Smooth muscle cell (in vitro differentiated cells): ENCODE measurements around the gene CDK14. TPM values are rescaled to one million over a fixed set of nuclear protein-coding genes. Genes with fewer than 3 reads are reported as not detected.

Experiments used
- DNase-seq: peaks from one replicate; lab custom pipeline; 2025; ENCODE audit not compliant: unreplicated experiment; lab: John Stamatoyannopoulos, UW
- H2AFZ ChIP-seq: fragments of 200-600 bp; sonication (generic); 2 replicates; pipeline ENCODE4 v1.6.0; 2016; ENCODE audit warnings: antibody characterized with exemption, low read depth, mild to moderate bottlenecking
- H3F3A ChIP-seq: fragments of 200-600 bp; sonication (generic); 2 replicates; pipeline ENCODE4 v1.6.0; 2017; ENCODE audit warnings: antibody characterized with exemption, low read depth
- H3K27ac ChIP-seq: fragments of 200-600 bp; sonication (generic); 2 replicates; pipeline ENCODE4 v1.5.1; 2016; ENCODE audit warnings: low read depth, mild to moderate bottlenecking
- H3K27me3 ChIP-seq: fragments of 200-600 bp; sonication (generic); 2 replicates; pipeline ENCODE4 v1.6.1; 2016; ENCODE audit warnings: low read depth, mild to moderate bottlenecking
- H3K36me3 ChIP-seq: fragments of 200-600 bp; sonication (generic); 2 replicates; pipeline ENCODE4 v1.5.1; 2016; ENCODE audit warnings: low read depth
- H3K4me1 ChIP-seq: fragments of 200-600 bp; sonication (generic); 2 replicates; pipeline ENCODE4 v1.5.1; 2016; ENCODE audit warnings: low read depth
- H3K4me2 ChIP-seq: fragments of 200-600 bp; sonication (generic); 2 replicates; pipeline ENCODE4 v1.6.0; 2016; ENCODE audit warnings: mild to moderate bottlenecking
- H3K4me3 ChIP-seq: fragments of 200-600 bp; sonication (generic); 2 replicates; pipeline ENCODE4 v1.5.1; 2016; ENCODE audit warnings: mild to moderate bottlenecking
- H3K79me2 ChIP-seq: fragments of 200-600 bp; sonication (generic); 2 replicates; pipeline ENCODE4 v1.6.0; 2016; ENCODE audit warnings: low read depth, mild to moderate bottlenecking
- H3K9ac ChIP-seq: fragments of 200-600 bp; sonication (generic); 2 replicates; pipeline ENCODE4 v1.6.0; 2016; ENCODE audit warnings: low read depth
- H3K9me3 ChIP-seq: fragments of 200-600 bp; sonication (generic); replicated peaks from 2 replicates; pipeline ENCODE4 v1.5.1; 2016; ENCODE audit warnings: low read depth
- H4K20me1 ChIP-seq: fragments of 200-600 bp; sonication (generic); 2 replicates; pipeline ENCODE4 v1.6.0; 2016; ENCODE audit warnings: low read depth
- WGBS: methylation state at CpG from one replicate; pipeline ENCODE4 v1.1.7; 2016; ENCODE audit warnings: low lambda C conversion rate; 5-methylcytosine and 5-hydroxymethylcytosine counted together
- polyA plus RNA-seq: library from polyadenylated mRNA; unstranded; fragments of >200 nt; fragmentation: Nextera tagmentation; extraction: Ambion mirVana; gene quantifications from 2 replicates; pipeline ENCODE4 v1.2.1, GENCODE V29; 2016
- total RNA-seq: library from RNA; depleted of rRNA; stranded (reverse); fragments of >200 nt; gene quantifications from 2 replicates; pipeline ENCODE4 v1.2.3, GENCODE V29; 2014
- TF ChIP-seq, protein P1 (sequence below): fragments of 200-600 bp; sonication (generic); IDR thresholded peaks from 2 replicates; pipeline ENCODE4 v1.5.1; 2017; ENCODE audit warnings: borderline replicate concordance, mild to moderate bottlenecking, antibody characterized with exemption; ENCODE audit not compliant: insufficient read depth, poor library complexity, severe bottlenecking

Gene CDK14
- total and polyA plus RNA-seq, 2 experiments from 2014 or later: 4.1 to 5.3 TPM

DNA sequence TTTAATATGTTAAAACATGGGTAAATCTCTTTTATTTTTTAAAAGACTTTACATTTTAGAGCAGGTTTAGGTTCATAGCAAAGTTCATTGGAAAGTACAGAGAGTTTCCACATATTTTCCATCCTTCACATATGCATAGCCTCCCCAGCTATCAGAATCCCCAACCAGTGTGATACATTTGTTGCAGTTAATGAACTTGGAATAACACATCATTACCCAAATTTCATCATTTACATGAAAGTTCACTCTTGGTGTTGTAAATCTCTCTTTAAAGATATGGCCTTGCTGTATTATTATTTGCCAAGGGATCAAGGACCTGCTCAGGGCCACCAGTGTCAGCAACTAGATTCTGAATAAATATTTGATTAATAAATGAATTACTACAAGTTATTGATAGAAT is 263.4 kb downstream of the CDK14 start:
- Histone ChIP-seq H3K9ac (no peak overlapping the region), H3K4me3 (no peak overlapping the region), H3K4me2 (no peak overlapping the region), H3K27ac (no peak overlapping the region), H3K4me1 (no peaks in the 10 kb centered on the region), H3K36me3 (no peaks in the 10 kb centered on the region), H3K79me2 (no peaks in the 10 kb centered on the region), H2AFZ (no peak overlapping the region), H3K9me3 (no peaks in the 10 kb centered on the region), H3F3A (no peaks in the 10 kb centered on the region), H3K27me3 (no peaks in the 10 kb centered on the region), H4K20me1 (no peaks in the 10 kb centered on the region)
- TF ChIP-seq, protein P1, sequence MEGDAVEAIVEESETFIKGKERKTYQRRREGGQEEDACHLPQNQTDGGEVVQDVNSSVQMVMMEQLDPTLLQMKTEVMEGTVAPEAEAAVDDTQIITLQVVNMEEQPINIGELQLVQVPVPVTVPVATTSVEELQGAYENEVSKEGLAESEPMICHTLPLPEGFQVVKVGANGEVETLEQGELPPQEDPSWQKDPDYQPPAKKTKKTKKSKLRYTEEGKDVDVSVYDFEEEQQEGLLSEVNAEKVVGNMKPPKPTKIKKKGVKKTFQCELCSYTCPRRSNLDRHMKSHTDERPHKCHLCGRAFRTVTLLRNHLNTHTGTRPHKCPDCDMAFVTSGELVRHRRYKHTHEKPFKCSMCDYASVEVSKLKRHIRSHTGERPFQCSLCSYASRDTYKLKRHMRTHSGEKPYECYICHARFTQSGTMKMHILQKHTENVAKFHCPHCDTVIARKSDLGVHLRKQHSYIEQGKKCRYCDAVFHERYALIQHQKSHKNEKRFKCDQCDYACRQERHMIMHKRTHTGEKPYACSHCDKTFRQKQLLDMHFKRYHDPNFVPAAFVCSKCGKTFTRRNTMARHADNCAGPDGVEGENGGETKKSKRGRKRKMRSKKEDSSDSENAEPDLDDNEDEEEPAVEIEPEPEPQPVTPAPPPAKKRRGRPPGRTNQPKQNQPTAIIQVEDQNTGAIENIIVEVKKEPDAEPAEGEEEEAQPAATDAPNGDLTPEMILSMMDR: no peak
- DNase-seq: no peak

DNA sequence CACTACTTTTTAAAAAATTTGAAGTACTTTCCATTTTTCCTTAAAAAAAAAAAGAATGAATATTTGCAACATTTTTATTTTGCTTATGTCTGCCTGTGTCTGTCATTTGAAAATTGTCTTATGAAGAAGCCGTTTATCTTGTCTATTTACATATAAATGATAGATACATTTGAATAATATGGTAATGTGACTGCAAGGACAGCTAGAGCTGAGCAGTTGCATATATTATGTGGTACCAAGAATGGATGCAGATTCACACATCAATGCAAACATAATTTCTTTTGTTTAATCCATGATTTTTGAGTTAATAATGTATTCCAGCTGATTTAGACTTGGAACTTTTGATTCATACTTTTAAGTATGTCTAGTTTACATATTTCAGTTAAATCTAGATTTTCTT is 268.0 kb downstream of the CDK14 start:
- Histone ChIP-seq H2AFZ (no peak overlapping the region), H3K36me3 (no peaks in the 10 kb centered on the region), H4K20me1 (no peaks in the 10 kb centered on the region), H3K27me3 (no peaks in the 10 kb centered on the region), H3K79me2 (no peaks in the 10 kb centered on the region), H3K9me3 (no peaks in the 10 kb centered on the region), H3K9ac (no peak overlapping the region), H3F3A (no peaks in the 10 kb centered on the region), H3K4me1 (no peaks in the 10 kb centered on the region), H3K27ac (no peak overlapping the region), H3K4me2 (no peak overlapping the region), H3K4me3 (no peak overlapping the region)
- DNase-seq: no peak
- WGBS: 95% methylated on average over 1 of the region's 1 CpG
- TF ChIP-seq, protein P1: no peak

DNA sequence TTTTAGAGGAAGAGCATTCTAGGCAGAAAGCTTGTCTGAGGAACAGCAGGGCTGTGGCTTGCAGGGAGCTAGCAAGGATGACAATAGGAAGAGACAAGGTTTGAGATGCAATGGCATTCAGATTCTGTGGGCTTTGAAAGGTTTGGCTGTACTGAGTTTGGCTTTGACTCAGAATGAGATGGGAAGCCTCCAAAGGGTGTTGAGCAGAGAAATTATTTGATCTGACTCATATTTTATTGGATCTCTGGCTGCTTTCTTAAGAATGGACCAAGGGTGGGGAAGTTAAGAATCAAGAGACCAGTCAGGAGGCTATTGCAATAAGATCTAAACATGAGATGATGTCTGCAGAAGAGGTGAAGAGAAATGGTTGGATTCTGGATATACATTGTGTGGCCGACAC is 273.2 kb downstream of the CDK14 start:
- Histone ChIP-seq H3K27me3 (no peaks in the 10 kb centered on the region), H4K20me1 (no peaks in the 10 kb centered on the region), H2AFZ (no peak overlapping the region), H3K79me2 (no peaks in the 10 kb centered on the region), H3K4me1 (no peaks in the 10 kb centered on the region), H3K9me3 (no peaks in the 10 kb centered on the region), H3F3A (no peaks in the 10 kb centered on the region), H3K27ac (no peak overlapping the region), H3K36me3 (no peaks in the 10 kb centered on the region), H3K9ac (no peak overlapping the region), H3K4me2 (no peak overlapping the region), H3K4me3 (no peak overlapping the region)
- WGBS: 96% methylated on average over 1 of the region's 1 CpG
- TF ChIP-seq, protein P1: no peak
- no peak for DNase-seq

DNA sequence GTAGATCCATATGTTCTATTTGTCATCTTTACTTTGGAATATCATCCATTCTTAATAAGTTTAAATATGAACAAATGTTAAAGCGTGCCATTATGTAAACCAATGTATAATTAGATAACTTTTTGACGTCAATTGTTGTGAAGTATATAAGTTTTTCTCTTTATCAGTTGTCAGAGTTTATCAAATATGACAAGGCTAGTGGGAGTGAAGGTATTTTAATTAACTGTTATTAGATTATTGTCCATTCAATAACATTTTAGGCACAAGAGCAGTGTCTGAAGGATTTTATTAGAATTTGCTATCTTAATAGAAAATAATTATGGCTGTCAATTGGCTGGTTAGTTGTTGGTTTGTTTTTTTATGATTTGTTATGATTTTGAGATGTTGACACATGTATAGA is 280.6 kb downstream of the CDK14 start:
- H3K79me2 ChIP-seq: no peaks in the 10 kb centered on the region
- TF ChIP-seq, protein P1: no peak

More for the DNA sequence above, 280.6 kb downstream of the CDK14 start:
- Histone ChIP-seq H2AFZ (no peak overlapping the region), H3K4me2 (no peak overlapping the region), H3K4me3 (no peak overlapping the region), H3K9ac (no peak overlapping the region), H4K20me1 (no peaks in the 10 kb centered on the region), H3K4me1 (no peaks in the 10 kb centered on the region), H3K27me3 (no peaks in the 10 kb centered on the region), H3F3A (no peaks in the 10 kb centered on the region), H3K36me3 (no peaks in the 10 kb centered on the region), H3K9me3 (no peaks in the 10 kb centered on the region), H3K27ac (no peak overlapping the region)
- no peak for DNase-seq
- 99% methylated on average over 2 of the region's 2 CpGs for WGBS
